ENCODE measurements around the gene FGF19. TPM values are rescaled to one million over a fixed set of nuclear protein-coding genes. Genes with fewer than 3 reads are reported as not detected.

The FGF19 gene
- total RNA-seq, 1 donor from 2014 or later, result not detected

Other genes starting within 250 kb of the FGF19 start
- gene LINC01488, start 222.4 kb downstream of the FGF19 start, total RNA-seq, result not detected
- 10.2 TPM for gene CCND1, start 62.9 kb downstream of the FGF19 start, total RNA-seq
- 17.1 TPM for gene LTO1, start 28.7 kb downstream of the FGF19 start, total RNA-seq
- gene FGF4, start 71.3 kb upstream of the FGF19 start, total RNA-seq, result not detected
- gene FGF3, start 115.4 kb upstream of the FGF19 start, total RNA-seq, result not detected

Data from frontal cortex (tissue), 1 donor.